HG03354 (cell line): ENCODE measurements around the gene MAPRE2.

Experiments
- ATAC-seq: cut with Tn5 transposase; IDR thresholded peaks from one replicate; pipeline ENCODE4 v1.9.1; 2021; ENCODE audit warnings: mild to moderate bottlenecking; ENCODE audit not compliant: unreplicated experiment, poor library complexity, severe bottlenecking

Gene MAPRE2

GRCh38 chr18:35059280-35059927, 18.2 kb downstream of the MAPRE2 start:
- no peak for ATAC-seq

GRCh38 chr18:35060122-35060815, 19.1 kb downstream of the MAPRE2 start:
- no peak for ATAC-seq

GRCh38 chr18:35061336-35061735, 20.1 kb downstream of the MAPRE2 start:
- ATAC-seq, result no peak

GRCh38 chr18:35061804-35062203, 20.6 kb downstream of the MAPRE2 start:
- ATAC-seq, result no peak

GRCh38 chr18:35062408-35062807, 21.2 kb downstream of the MAPRE2 start:
- no peak for ATAC-seq

GRCh38 chr18:35063875-35064690, 22.9 kb downstream of the MAPRE2 start:
- no peak for ATAC-seq

- ATAC-seq, result no peak
Measured at GRCh38 chr18:35067454-35067853, 26.2 kb downstream of the MAPRE2 start.

- ATAC-seq, result peak; percentile 83
Measured at GRCh38 chr18:35071819-35072247, 30.6 kb downstream of the MAPRE2 start.

- ATAC-seq, result no peak
Measured at GRCh38 chr18:35072616-35073015, 31.4 kb downstream of the MAPRE2 start.

GRCh38 chr18:35073186-35074105, 32.2 kb downstream of the MAPRE2 start:
- no peak for ATAC-seq

GRCh38 chr18:35074581-35074980, 33.4 kb downstream of the MAPRE2 start:
- ATAC-seq, result no peak

- ATAC-seq, result no peak
Measured at GRCh38 chr18:35075132-35075531, 33.9 kb downstream of the MAPRE2 start.

- no peak for ATAC-seq
Measured at GRCh38 chr18:35076135-35076924, 35.1 kb downstream of the MAPRE2 start.

GRCh38 chr18:35077937-35078336, 36.7 kb downstream of the MAPRE2 start:
- ATAC-seq, result no peak

- no peak for ATAC-seq
Measured at GRCh38 chr18:35080058-35080457, 38.8 kb downstream of the MAPRE2 start.

- ATAC-seq, result no peak
Measured at GRCh38 chr18:35083174-35083712, 42.0 kb downstream of the MAPRE2 start.

- ATAC-seq, result no peak
Measured at GRCh38 chr18:35084494-35085449, 43.6 kb downstream of the MAPRE2 start.
